Right lobe of liver (tissue), 6 donors: ENCODE data around the gene TMSB4X. TPM values are rescaled to one million over a fixed set of nuclear protein-coding genes. Genes with fewer than 3 reads are reported as not detected.

ENCODE experiments used
- ATAC-seq, 4 donors: fragments of 200-7000 bp; cut with Tn5 transposase; one replicate each; pipeline ENCODE4 v1.9.1; 2020; ENCODE audit warnings: mild to moderate bottlenecking in 4 of 4, moderate library complexity in 4 of 4
- DNase-seq, 3 donors: peaks; one replicate each; pipeline ENCODE4 v3.0.0-alpha.2; 2020
- H3K27ac ChIP-seq, 3 donors: fragments of 200-600 bp; one replicate each; pipeline ENCODE4 v1.8.0; 2022
- H3K27me3 ChIP-seq, 2 donors: fragments of 200-600 bp; one replicate each; pipeline ENCODE4 v1.8.0; 2022
- H3K36me3 ChIP-seq, 4 donors: fragments of 200-600 bp; sonication (generic) in 1 of 4; one replicate each; pipeline versions ENCODE4 v1.5.1 to v1.8.0; 2017 to 2022; ENCODE audit warnings: control low read depth in 1 of 4
- H3K4me1 ChIP-seq, 4 donors: fragments of 200-600 bp; sonication (generic) in 1 of 4; one replicate each; pipeline versions ENCODE4 v1.5.1 to v1.8.0; 2017 to 2022; ENCODE audit warnings: control low read depth in 1 of 4
- H3K4me3 ChIP-seq, 3 donors: fragments of 200-600 bp; one replicate each; pipeline ENCODE4 v1.8.0; 2022
- H3K9me3 ChIP-seq, 4 donors: fragments of 200-600 bp; sonication (generic) in 1 of 4; one replicate each; pipeline versions ENCODE4 v1.5.1 to v1.8.0; 2017 to 2022; ENCODE audit warnings: control low read depth in 1 of 4
- CTCF ChIP-seq, 4 donors: fragments of 200-600 bp in 3 of 4; fragments of 450-650 bp in 1 of 4; IDR thresholded peaks; one replicate each; pipeline versions ENCODE4 v1.5.1 to v1.8.0; 2016 to 2022; ENCODE audit warnings: antibody characterized with exemption in 4 of 4, mild to moderate bottlenecking in 2 of 4
- POLR2A ChIP-seq: fragments of 450-650 bp; IDR thresholded peaks from one replicate; pipeline ENCODE4 v1.6.1; 2017; ENCODE audit warnings: antibody characterized with exemption, mild to moderate bottlenecking
- WGBS: methylation state at CpG from one replicate; pipeline ENCODE4 v1.1.6; 2018; ENCODE audit warnings: low coverage, low lambda C conversion rate; ENCODE audit not compliant: insufficient coverage; ENCODE audit errors: missing lambda C conversion rate; 5-methylcytosine and 5-hydroxymethylcytosine counted together
- intact Hi-C, 2 donors: fragments of 100-400 bp; cut with DNase I; formaldehyde crosslinking; loops; one replicate each; pipeline versions ENCODE4 v1.11.2 to v1.14.1; 2022
- total RNA-seq, 6 experiments: library from RNA; depleted of rRNA in 2 of 6; stranded (reverse); fragments of >200 nt in 2 of 6; fragmentation: NEBNext Ultra II Directional in 3 of 6; extraction: Animal tissue kit (Norgen Biotek cat#: 25700) in 3 of 6; gene quantifications; one replicate each; pipeline versions ENCODE4 v1.1.0 to v1.2.4, GENCODE V29; 2016 to 2023
- donor health status: DM: no; HTN: yes; CAD: no.
- donor health status: DM: no; HTN: no; CAD: no.
- donor health status: DM: no; HTN: no; CAD: no.
- donor health status: DM: no; HTN: yes; CAD: no.
- donor health status: DM: no; HTN: yes; CAD: no.

TMSB4X gene
- total RNA-seq, 6 experiments from 2014 or later: 348 to 1,121 (median 708) TPM

- ATAC-seq (peak; percentile 92 to 99 (median 93)), DNase-seq (peak in 1 of 3 donors; percentile 60)
- Histone ChIP-seq H3K4me3 (no peak overlapping the region), H3K27me3 (no peaks in the 10 kb centered on the region), H3K4me1 (peaks cover 0 to 6% (median 3%) of the 10 kb centered on the region in 4 donors), H3K9me3 (no peaks in the 10 kb centered on the region), H3K27ac (peak overlapping the region in 1 of 3 donors; percentile 28), H3K36me3 (no peaks in the 10 kb centered on the region)
- intact Hi-C loops: no loop called here
- 39% methylated on average over 7 of the region's 7 CpGs for WGBS
- TF ChIP-seq POLR2A (peak; percentile 14), CTCF (IDR thresholded peaks at IDR 0.05) (no peak)
These were observed 13.9 kb downstream of the TMSB4X start for GRCh38 chrX:12988797-12989196.

- H3K4me3 ChIP-seq: no peak overlapping the region
- no peaks in the 10 kb centered on the region for H3K36me3 ChIP-seq
- no peaks in the 10 kb centered on the region for H3K9me3 ChIP-seq
- H3K27me3 ChIP-seq: no peaks in the 10 kb centered on the region
- H3K27ac ChIP-seq: peak overlapping the region in 1 of 3 donors; percentile 28
- ATAC-seq (no peak), DNase-seq (no peak)
- H3K4me1 ChIP-seq: peaks cover 0 to 6% (median 3%) of the 10 kb centered on the region in 4 donors
- no peak for TF ChIP-seq POLR2A
- no peak for TF ChIP-seq CTCF (IDR thresholded peaks at IDR 0.05)
- WGBS: 68% methylated on average over 3 of the region's 3 CpGs
- intact Hi-C loops: no loop called here
These were observed 14.6 kb downstream of the TMSB4X start for GRCh38 chrX:12989461-12989860.

- no peaks in the 10 kb centered on the region for H3K36me3 ChIP-seq
- TF ChIP-seq POLR2A (no peak), CTCF (IDR thresholded peaks at IDR 0.05) (no peak)
- intact Hi-C loops: no loop called here
- no peak overlapping the region for H3K27ac ChIP-seq
- peaks cover 0 to 6% (median 3%) of the 10 kb centered on the region in 4 donors for H3K4me1 ChIP-seq
- WGBS: 86% methylated on average over 3 of the region's 3 CpGs
- DNase-seq: no peak
- H3K4me3 ChIP-seq: no peak overlapping the region
- no peaks in the 10 kb centered on the region for H3K9me3 ChIP-seq
- ATAC-seq: no peak
- no peaks in the 10 kb centered on the region for H3K27me3 ChIP-seq
These were observed 16.7 kb downstream of the TMSB4X start for GRCh38 chrX:12991575-12991974.

GRCh38 chrX:12992544-12993118, 17.7 kb downstream of the TMSB4X start:
- DNase-seq: no peak
- WGBS: 84% methylated on average over 4 of the region's 4 CpGs
- Histone ChIP-seq H3K9me3 (no peaks in the 10 kb centered on the region), H3K4me3 (no peak overlapping the region), H3K27ac (no peak overlapping the region), H3K27me3 (no peaks in the 10 kb centered on the region), H3K4me1 (peaks cover 0 to 7% (median 3%) of the 10 kb centered on the region in 4 donors), H3K36me3 (no peaks in the 10 kb centered on the region)
- TF ChIP-seq CTCF (IDR thresholded peaks at IDR 0.05): no peak
- TF ChIP-seq POLR2A: no peak
- intact Hi-C loops: no loop called here
- no peak for ATAC-seq
